Activated naive CD4-positive, alpha-beta T cell treated with anti-CD3 and anti-CD28 coated beads, Interleukin-2, amount 50 U/mL, for 16 hours (primary cell): ENCODE results near the gene TXNRD2.
A peak's percentile ranks its signal among the peaks of the same experiment; 100 is the strongest.

Source experiments
- DNase-seq: peaks from one replicate; pipeline ENCODE4 v3.0.0-alpha.2; 2020

The TXNRD2 gene

GRCh38 chr22:19965771-19966709 lies 24.4 kb upstream of the TXNRD2 start:
- no peak for DNase-seq

- no peak for DNase-seq
Measured at GRCh38 chr22:19964701-19965386, 23.2 kb upstream of the TXNRD2 start.

GRCh38 chr22:19963863-19964642 lies 22.4 kb upstream of the TXNRD2 start:
- DNase-seq: no peak

- DNase-seq: no peak
Measured at GRCh38 chr22:19962909-19963806, 21.5 kb upstream of the TXNRD2 start.

GRCh38 chr22:19962246-19962908 lies 20.8 kb upstream of the TXNRD2 start:
- DNase-seq: peak; percentile 73

GRCh38 chr22:19961868-19962245 lies 20.2 kb upstream of the TXNRD2 start:
- DNase-seq: no peak

GRCh38 chr22:19961201-19961580 lies 19.6 kb upstream of the TXNRD2 start:
- DNase-seq: no peak

GRCh38 chr22:19960491-19961200 lies 19.0 kb upstream of the TXNRD2 start:
- DNase-seq: no peak

GRCh38 chr22:19959587-19960490 lies 18.2 kb upstream of the TXNRD2 start:
- no peak for DNase-seq

- DNase-seq: no peak
Measured at GRCh38 chr22:19959043-19959586, 17.5 kb upstream of the TXNRD2 start.

- no peak for DNase-seq
Measured at GRCh38 chr22:19958083-19959042, 16.7 kb upstream of the TXNRD2 start.

- DNase-seq: no peak
Measured at GRCh38 chr22:19957445-19957844, 15.8 kb upstream of the TXNRD2 start.

- no peak for DNase-seq
Measured at GRCh38 chr22:19955241-19956128, 13.9 kb upstream of the TXNRD2 start.

- no peak for DNase-seq
Measured at GRCh38 chr22:19951346-19951745, 9.7 kb upstream of the TXNRD2 start.

GRCh38 chr22:19948057-19948760 lies 6.6 kb upstream of the TXNRD2 start:
- DNase-seq: no peak
